ENCODE results near the gene DNAH7.

DNA sequence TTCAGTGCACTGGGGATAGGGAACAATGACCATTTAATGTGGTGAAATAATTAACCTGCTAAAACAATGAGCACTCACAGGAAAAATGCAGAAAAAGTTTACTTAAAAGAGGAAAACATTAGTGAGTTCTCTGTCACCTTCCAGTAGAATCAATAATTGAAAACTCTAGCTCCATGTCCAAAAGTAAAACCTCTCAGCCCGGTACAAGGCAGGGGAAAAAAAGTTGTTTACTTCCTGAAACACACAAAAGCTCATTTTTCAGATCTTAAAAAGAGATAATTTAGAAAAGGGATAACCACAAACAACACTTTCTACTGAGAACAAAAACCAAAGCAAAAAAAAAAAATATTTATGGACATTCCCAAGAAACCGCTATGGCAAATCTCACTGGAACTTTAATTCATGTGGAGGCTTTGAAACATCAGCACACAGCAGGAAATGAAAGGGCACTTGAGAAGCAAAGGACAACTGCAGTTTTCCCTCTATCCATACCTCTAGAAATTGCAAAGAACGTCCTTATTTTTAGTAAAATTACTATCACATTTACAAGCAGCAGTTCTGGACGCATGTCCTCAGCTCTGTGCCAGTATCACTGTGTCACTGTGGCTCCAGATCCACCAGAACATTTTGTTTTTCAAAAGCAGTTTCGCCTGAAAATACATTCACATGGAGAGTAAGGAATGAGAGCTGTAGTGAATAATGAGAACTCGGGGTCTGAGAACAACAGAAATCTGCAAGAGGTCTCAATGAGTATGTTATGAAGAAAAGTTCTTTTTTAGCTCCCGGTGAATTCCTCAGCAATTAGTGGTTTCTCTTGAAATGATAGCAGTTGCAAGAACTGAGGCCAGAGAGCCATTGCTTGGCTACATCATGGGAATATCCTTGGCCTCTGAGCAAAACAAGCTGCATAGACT, 44.7 kb upstream of the DNAH7 start:
- no peak for TF ChIP-seq EZH2 (IDR thresholded peaks at IDR 0.05; ENCODE audit: low read length, missing control alignments)
- TF ChIP-seq, protein P1, sequence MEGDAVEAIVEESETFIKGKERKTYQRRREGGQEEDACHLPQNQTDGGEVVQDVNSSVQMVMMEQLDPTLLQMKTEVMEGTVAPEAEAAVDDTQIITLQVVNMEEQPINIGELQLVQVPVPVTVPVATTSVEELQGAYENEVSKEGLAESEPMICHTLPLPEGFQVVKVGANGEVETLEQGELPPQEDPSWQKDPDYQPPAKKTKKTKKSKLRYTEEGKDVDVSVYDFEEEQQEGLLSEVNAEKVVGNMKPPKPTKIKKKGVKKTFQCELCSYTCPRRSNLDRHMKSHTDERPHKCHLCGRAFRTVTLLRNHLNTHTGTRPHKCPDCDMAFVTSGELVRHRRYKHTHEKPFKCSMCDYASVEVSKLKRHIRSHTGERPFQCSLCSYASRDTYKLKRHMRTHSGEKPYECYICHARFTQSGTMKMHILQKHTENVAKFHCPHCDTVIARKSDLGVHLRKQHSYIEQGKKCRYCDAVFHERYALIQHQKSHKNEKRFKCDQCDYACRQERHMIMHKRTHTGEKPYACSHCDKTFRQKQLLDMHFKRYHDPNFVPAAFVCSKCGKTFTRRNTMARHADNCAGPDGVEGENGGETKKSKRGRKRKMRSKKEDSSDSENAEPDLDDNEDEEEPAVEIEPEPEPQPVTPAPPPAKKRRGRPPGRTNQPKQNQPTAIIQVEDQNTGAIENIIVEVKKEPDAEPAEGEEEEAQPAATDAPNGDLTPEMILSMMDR (conservative IDR thresholded peaks at IDR 0.05 in 1 of 2, IDR thresholded peaks at IDR 0.05 in 1 of 2; ENCODE audit: low read depth in 1 of 2, low read length in 2 of 2): no peak

Data from fibroblast of lung (primary cell).